Kidney tubule cell (primary cell): ENCODE measurements around the gene BCORL1.

Source experiments
- DNase-seq: peaks from one replicate; pipeline ENCODE4 v3.0.0-alpha.2; 2018; ENCODE audit warnings: low spot score

BCORL1 gene

DNA sequence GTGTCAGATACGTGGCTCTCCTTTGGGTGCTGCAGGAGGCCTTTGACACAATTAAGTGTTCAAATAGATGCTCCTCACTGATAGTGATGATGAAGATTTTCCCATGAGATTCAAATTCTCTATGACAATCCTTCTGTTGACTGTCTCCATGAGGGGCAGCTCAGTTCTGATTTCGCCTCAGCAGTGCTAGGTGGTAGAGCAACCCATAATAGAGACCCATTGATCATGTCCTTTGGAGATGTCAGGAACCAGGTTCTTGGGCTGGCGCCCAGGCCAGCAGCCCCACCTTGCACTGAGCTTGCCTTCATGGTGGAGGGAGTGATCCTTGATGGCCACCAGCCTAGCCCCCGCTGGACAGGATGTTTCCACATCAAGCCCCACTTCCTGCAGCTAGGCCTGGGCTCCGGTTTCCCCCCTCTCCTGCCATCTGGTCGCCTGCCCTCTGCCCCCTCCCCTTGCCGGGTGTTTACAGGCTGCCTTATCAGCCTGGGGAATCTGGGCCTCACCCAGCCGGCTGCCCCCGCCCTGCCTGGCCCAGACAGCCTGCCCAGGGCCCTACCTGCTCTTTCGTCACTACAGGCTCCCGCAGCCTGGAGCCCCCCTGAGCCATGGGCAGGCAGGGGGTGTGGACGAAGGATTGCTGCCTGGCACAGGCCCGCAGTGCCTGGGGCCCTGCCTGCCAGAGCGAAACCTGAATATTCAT lies 115.2 kb downstream of the BCORL1 start:
- no peak for DNase-seq

DNA sequence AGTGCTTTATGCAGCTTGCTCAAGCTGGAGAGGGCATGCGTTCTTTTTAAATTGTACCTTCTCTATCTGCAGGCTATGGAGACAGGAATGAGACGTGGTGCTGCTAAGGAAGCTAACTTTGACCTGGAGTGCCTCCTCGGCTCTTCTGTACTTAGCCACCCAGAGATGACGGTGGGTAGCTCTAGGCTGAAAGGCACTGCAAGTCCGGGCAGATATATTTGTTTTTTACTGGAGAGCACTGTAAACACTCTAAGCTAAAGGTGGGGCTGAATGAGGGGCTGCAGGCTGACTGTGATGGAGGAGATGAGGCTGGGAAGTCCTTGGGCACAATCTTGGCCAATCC lies 115.7 kb downstream of the BCORL1 start:
- no peak for DNase-seq

DNA sequence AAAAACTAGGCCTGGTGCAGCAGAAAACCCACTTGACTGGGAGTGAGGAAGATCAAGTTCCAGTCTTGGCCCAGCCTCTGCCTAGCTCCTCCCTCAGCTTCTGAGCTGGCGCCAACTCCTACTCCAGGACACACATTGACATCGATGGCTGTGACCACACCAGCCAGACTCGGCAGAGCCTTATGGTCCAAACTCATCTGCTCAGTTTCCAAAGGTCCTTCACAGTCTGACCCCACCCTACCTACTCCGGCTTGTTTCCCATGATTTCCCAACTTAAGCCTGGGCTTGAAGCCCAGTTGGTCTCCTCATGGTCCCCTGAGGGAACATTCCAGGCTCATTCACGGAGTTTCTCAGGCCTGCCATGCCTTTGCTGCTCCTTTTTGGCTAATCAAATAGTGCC lies 117.7 kb downstream of the BCORL1 start:
- no peak for DNase-seq

DNA sequence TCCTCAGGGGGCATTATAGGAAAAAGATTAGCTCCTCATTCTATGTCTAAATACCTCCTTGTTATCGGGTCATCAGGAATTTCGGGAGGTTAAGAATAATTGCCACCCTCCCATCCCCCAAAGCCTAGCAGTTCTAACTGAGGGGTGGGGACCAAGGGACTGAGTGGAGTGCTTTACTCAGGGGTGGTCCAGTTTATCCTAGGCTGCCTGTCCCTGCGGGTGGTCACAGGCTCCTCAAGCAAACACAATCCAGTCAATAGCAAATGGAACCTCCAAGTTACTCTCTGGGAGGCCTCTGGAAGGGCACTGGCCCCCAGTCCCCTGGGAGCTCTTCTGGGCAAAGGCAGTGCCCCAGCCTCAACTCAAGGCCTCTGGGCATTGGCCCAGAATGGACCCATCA lies 121.2 kb downstream of the BCORL1 start:
- no peak for DNase-seq

DNA sequence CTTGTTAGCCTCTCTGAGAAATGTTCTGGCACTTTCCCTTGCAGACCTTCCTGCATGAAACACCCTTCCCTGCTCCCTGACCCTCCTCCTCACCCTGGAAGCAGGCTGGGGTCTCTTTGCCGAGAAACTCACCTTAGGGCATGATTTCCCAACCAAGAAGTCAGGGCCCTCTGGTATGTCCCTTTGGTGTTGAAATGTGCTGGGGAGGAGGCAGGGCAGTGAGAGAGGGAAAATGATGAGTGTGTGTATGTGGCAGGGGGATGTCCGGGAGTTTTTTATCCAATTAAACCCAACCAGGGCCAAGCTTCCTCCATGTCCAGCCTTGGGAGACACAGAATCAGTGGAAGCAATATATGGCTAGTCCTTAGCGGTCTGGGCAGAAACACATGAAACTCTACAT lies 122.8 kb downstream of the BCORL1 start:
- DNase-seq = no peak

DNA sequence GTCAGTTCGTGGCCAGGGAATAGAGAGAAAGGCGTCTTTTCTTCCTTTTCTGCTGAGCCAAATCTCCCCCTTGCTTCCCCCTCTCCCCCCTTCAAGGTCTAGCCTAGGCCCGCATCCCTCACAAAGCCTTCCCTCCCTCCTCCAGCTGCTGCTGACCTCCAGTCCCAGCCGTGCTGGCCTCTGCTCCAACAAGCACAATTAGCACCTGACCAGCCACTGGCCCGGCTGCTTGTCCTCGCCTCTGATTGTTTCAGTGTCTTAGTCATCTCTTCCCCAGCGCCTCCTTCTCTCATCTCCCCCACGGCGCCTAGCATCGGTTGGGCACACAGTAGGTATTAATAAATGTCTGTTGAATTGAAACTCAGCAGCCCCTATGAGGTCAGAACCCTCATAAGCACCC lies 123.6 kb downstream of the BCORL1 start:
- peak; percentile 49 for DNase-seq
